NB4 (cell line): ENCODE measurements around the gene KLF16.
"Not testable (repeated sequence)": the region's sequence is repeated elsewhere in the genome, so short reads cannot be mapped to it uniquely, and the experiment has no call there.

Experiments used
- POLR2A ChIP-seq: IDR thresholded peaks from 2 replicates; pipeline ENCODE4 v1.6.1; 2011; ENCODE audit warnings: mild to moderate bottlenecking; ENCODE audit not compliant: insufficient read length; ENCODE audit errors: extremely low read depth
- TF ChIP-seq, protein P1 (sequence below): IDR thresholded peaks from one replicate; pipeline ENCODE4 v1.5.1; 2012; ENCODE audit warnings: low read depth, low read length

DNA sequence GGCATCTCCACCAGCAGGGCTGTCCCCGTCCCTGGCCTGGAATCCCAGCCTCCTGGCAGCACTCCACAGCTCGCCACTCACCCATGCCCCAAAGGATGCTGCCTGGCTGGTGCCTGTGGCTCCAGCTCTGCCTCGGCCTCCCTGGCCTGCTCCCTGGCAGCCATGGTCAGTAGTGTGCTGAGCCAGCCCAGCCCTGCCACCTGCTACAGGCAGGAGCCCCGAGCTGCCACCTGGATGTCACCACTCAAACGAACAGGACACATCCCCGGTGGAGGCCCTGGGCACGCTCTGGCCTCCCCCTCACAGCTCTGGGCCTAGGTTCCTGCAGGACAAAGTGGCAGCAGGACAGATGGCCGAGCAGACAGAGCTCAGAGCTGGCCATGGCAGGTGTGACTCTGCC is 15.2 kb upstream of the KLF16 start:
- not testable (repeated sequence) for TF ChIP-seq POLR2A
- TF ChIP-seq, protein P1, sequence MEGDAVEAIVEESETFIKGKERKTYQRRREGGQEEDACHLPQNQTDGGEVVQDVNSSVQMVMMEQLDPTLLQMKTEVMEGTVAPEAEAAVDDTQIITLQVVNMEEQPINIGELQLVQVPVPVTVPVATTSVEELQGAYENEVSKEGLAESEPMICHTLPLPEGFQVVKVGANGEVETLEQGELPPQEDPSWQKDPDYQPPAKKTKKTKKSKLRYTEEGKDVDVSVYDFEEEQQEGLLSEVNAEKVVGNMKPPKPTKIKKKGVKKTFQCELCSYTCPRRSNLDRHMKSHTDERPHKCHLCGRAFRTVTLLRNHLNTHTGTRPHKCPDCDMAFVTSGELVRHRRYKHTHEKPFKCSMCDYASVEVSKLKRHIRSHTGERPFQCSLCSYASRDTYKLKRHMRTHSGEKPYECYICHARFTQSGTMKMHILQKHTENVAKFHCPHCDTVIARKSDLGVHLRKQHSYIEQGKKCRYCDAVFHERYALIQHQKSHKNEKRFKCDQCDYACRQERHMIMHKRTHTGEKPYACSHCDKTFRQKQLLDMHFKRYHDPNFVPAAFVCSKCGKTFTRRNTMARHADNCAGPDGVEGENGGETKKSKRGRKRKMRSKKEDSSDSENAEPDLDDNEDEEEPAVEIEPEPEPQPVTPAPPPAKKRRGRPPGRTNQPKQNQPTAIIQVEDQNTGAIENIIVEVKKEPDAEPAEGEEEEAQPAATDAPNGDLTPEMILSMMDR: not testable (repeated sequence)
